NB4 (cell line): ENCODE results near the gene HRCT1.
A peak's percentile ranks its signal among the peaks of the same experiment; 100 is the strongest.

Experiments
- DNase-seq: peaks from one replicate; pipeline ENCODE4 v3.0.0; 2010; ENCODE audit warnings: low read depth
- H3K4me3 ChIP-seq: one replicate; pipeline ENCODE4 v1.5.1; 2011; ENCODE audit warnings: mild to moderate bottlenecking, low read depth, low read length, moderate library complexity
- CTCF ChIP-seq: IDR thresholded peaks from one replicate; pipeline ENCODE4 v1.5.1; 2012; ENCODE audit warnings: low read depth, low read length
- MAX ChIP-seq: IDR thresholded peaks from 2 replicates; pipeline ENCODE4 v1.6.1; 2011; ENCODE audit warnings: low read depth, low read length
- MYC ChIP-seq: IDR thresholded peaks from 2 replicates; pipeline ENCODE4 v1.6.1; 2011; ENCODE audit warnings: low read depth, low read length
- POLR2A ChIP-seq: IDR thresholded peaks from 2 replicates; pipeline ENCODE4 v1.6.1; 2011; ENCODE audit warnings: mild to moderate bottlenecking; ENCODE audit not compliant: insufficient read length; ENCODE audit errors: extremely low read depth

The HRCT1 gene

GRCh38 chr9:35905912-35906679 is at the start of gene HRCT1:
Gene HRCT1, plus strand, starts transcription at chr9:35906202. Its CDS starts 86 bp downstream, at chr9:35906288.
- H3K4me3 ChIP-seq, result no peak within 1 kb of the TSS
- no peak for TF ChIP-seq MAX
- no peak for TF ChIP-seq CTCF
- no peak for TF ChIP-seq MYC
- no peak for TF ChIP-seq POLR2A
- no peak for DNase-seq

- no peak overlapping the region for H3K4me3 ChIP-seq
- DNase-seq, result no peak
- TF ChIP-seq MAX, result no peak
- no peak for TF ChIP-seq CTCF
- TF ChIP-seq MYC, result no peak
- no peak for TF ChIP-seq POLR2A
Measured at GRCh38 chr9:35856206-35856605, 49.8 kb upstream of the HRCT1 start.

GRCh38 chr9:35856882-35857281 is 49.1 kb upstream of the HRCT1 start:
- TF ChIP-seq MYC (no peak), MAX (no peak), CTCF (no peak), POLR2A (no peak)
- no peak overlapping the region for H3K4me3 ChIP-seq
- no peak for DNase-seq

GRCh38 chr9:35858458-35858857 is 47.5 kb upstream of the HRCT1 start:
- H3K4me3 ChIP-seq, result no peak overlapping the region
- TF ChIP-seq POLR2A, result no peak
- TF ChIP-seq MAX, result no peak
- no peak for TF ChIP-seq CTCF
- no peak for TF ChIP-seq MYC
- no peak for DNase-seq

- no peak for TF ChIP-seq POLR2A
- no peak for TF ChIP-seq CTCF
- TF ChIP-seq MAX, result no peak
- TF ChIP-seq MYC, result no peak
- peak; percentile 45 for DNase-seq
- no peak overlapping the region for H3K4me3 ChIP-seq
Measured at GRCh38 chr9:35859310-35859989, 46.6 kb upstream of the HRCT1 start.
